Sigmoid colon (tissue), 3 donors: ENCODE data around the gene JHY.

Experiments used
- CTCF ChIP-seq, 4 experiments: fragments of 450-650 bp in 3 of 4; fragments of 200-600 bp in 1 of 4; IDR thresholded peaks; one replicate each; pipeline ENCODE4 v1.5.1; 2016 to 2019; ENCODE audit warnings: antibody characterized with exemption in 4 of 4, mild to moderate bottlenecking in 3 of 4, moderate library complexity in 2 of 4
- POLR2A ChIP-seq, 2 donors: fragments of 450-650 bp; IDR thresholded peaks; one replicate each; pipeline ENCODE4 v1.6.1; 2016; ENCODE audit warnings: antibody characterized with exemption in 2 of 2, mild to moderate bottlenecking in 2 of 2, moderate library complexity in 2 of 2

GRCh38 chr11:122850076-122850631 is 32.4 kb upstream of the JHY start:
- no peak for TF ChIP-seq CTCF (IDR thresholded peaks at IDR 0.05)
- no peak for TF ChIP-seq POLR2A (IDR thresholded peaks at IDR 0.05)
